SK-N-SH (cell line): Measurements from ENCODE around the gene KRTAP10-7. TPM values are rescaled to one million over a fixed set of nuclear protein-coding genes. Genes with fewer than 3 reads are reported as not detected.

ENCODE experiments used
- CTCF ChIA-PET: fragments of 300-600, 350-600 bp; formaldehyde crosslinking; extraction: SDS; loops from one replicate; lab custom pipeline; 2021; lab: Yijun Ruan, JAX
- POLR2A ChIA-PET: fragments of 350-600 bp; sonication (Branson Sonifier 250); formaldehyde crosslinking; extraction: SDS; loops from one replicate; lab custom pipeline; 2020; ENCODE audit warnings: antibody characterized with exemption, inconsistent platforms; lab: Yijun Ruan, JAX
- DNase-seq: peaks from one replicate; pipeline ENCODE4 v3.0.0; 2012
- H2AFZ ChIP-seq: fragments of 200-600 bp; sonication (generic); 2 replicates; pipeline ENCODE4 v1.8.1; 2016; ENCODE audit warnings: antibody characterized with exemption, mild to moderate bottlenecking, low read depth
- H3F3A ChIP-seq: fragments of 200-600 bp; sonication (generic); replicated peaks from 2 replicates; pipeline ENCODE3; 2016; ENCODE audit warnings: antibody characterized with exemption, mild to moderate bottlenecking; ENCODE audit not compliant: insufficient read depth
- H3K27ac ChIP-seq, 2 experiments: fragments of 200-500 bp in 1 of 2; fragments of 200-600 bp in 1 of 2; sonication (Bioruptor generic) in 1 of 2; sonication (generic), shearing (Covaris generic) in 1 of 2; 2 replicates each; pipeline versions ENCODE4 v1.5.1 to v1.6.1; 2014 to 2016; ENCODE audit warnings: low read depth in 2 of 2, inconsistent platforms in 1 of 2, low read length in 1 of 2, mild to moderate bottlenecking in 1 of 2, mixed read lengths in 1 of 2
- H3K27me3 ChIP-seq: fragments of 200-600 bp; sonication (generic), shearing (Covaris generic); 2 replicates; pipeline ENCODE4 v1.6.1; 2016; ENCODE audit warnings: mixed run types; ENCODE audit not compliant: insufficient read depth
- H3K36me3 ChIP-seq, 2 experiments: fragments of 200-500 bp in 1 of 2; fragments of 200-600 bp in 1 of 2; sonication (Bioruptor generic) in 1 of 2; sonication (generic) in 1 of 2; replicated peaks in 1 of 2; 2 replicates each; pipeline versions ENCODE3 to v1.5.1; 2014 to 2016; ENCODE audit warnings: low read length in 1 of 2, mild to moderate bottlenecking in 1 of 2; ENCODE audit not compliant: insufficient read depth in 2 of 2, control insufficient read depth in 1 of 2
- H3K4me1 ChIP-seq, 2 experiments: fragments of 200-500 bp in 1 of 2; fragments of 200-600 bp in 1 of 2; sonication (Bioruptor generic) in 1 of 2; sonication (generic), shearing (Covaris generic) in 1 of 2; 2 replicates each; pipeline versions ENCODE4 v1.5.1 to v1.6.1; 2014 to 2016; ENCODE audit warnings: low read depth in 1 of 2, low read length in 1 of 2, mixed run types in 1 of 2; ENCODE audit not compliant: insufficient read depth in 2 of 2, control insufficient read depth in 1 of 2
- H3K4me2 ChIP-seq: fragments of 200-600 bp; sonication (generic), shearing (Covaris generic); 2 replicates; pipeline ENCODE4 v1.6.1; 2017; ENCODE audit warnings: mixed run types
- H3K4me3 ChIP-seq, 2 experiments: fragments of 200-500 bp in 1 of 2; fragments of 200-600 bp in 1 of 2; sonication (Bioruptor generic) in 1 of 2; sonication (generic), shearing (Covaris generic) in 1 of 2; 2 replicates each; pipeline versions ENCODE4 v1.5.1 to v1.8.1; 2014 to 2016; ENCODE audit warnings: low read depth in 2 of 2, inconsistent platforms in 1 of 2, low read length in 1 of 2, mild to moderate bottlenecking in 1 of 2, mixed read lengths in 1 of 2, moderate library complexity in 1 of 2
- H3K79me2 ChIP-seq: fragments of 200-600 bp; sonication (generic); 2 replicates; pipeline ENCODE4 v1.8.1; 2017; ENCODE audit warnings: mild to moderate bottlenecking; ENCODE audit not compliant: insufficient read depth
- H3K9ac ChIP-seq: fragments of 200-600 bp; sonication (generic); 2 replicates; pipeline ENCODE4 v1.6.1; 2017; ENCODE audit warnings: mixed run types
- H3K9me2 ChIP-seq: fragments of 200-600 bp; sonication (generic); 2 replicates; pipeline ENCODE4 v1.6.1; 2017; ENCODE audit warnings: mixed run types
- H3K9me3 ChIP-seq: fragments of 200-600 bp; sonication (generic); 2 replicates; pipeline ENCODE4 v1.6.1; 2017; ENCODE audit warnings: mixed run types, mild to moderate bottlenecking, moderate library complexity
- H4K20me1 ChIP-seq: fragments of 200-600 bp; sonication (generic); 2 replicates; pipeline ENCODE4 v1.6.1; 2017; ENCODE audit warnings: mild to moderate bottlenecking, mixed run types; ENCODE audit not compliant: insufficient read depth
- CHD2 ChIP-seq: fragments of 150-350 bp; IDR thresholded peaks from 2 replicates; pipeline ENCODE4 v1.6.1; 2018; ENCODE audit warnings: low read length; ENCODE audit not compliant: partially characterized antibody
- ELF1 ChIP-seq: IDR thresholded peaks from 2 replicates; pipeline ENCODE4 v1.4.0; 2012
- EZH2phosphoT487 ChIP-seq: fragments of 200-600 bp; sonication (generic); IDR thresholded peaks from 2 replicates; pipeline ENCODE4 v1.6.1; 2017; ENCODE audit warnings: low read depth, mixed run types, mild to moderate bottlenecking, antibody characterized with exemption, moderate library complexity, borderline replicate concordance
- FOXJ3 ChIP-seq: sonication (generic); formaldehyde crosslinking; IDR thresholded peaks from 2 replicates; pipeline ENCODE4 v1.5.1; 2020; ENCODE audit warnings: mild to moderate bottlenecking, missing genetic modification reagents
- GABPA ChIP-seq: IDR thresholded peaks from 2 replicates; pipeline ENCODE4 v1.4.0; 2012; ENCODE audit warnings: low read depth, mild to moderate bottlenecking
- JUND ChIP-seq: IDR thresholded peaks from 2 replicates; pipeline ENCODE4 v1.4.0; 2012
- MXI1 ChIP-seq: IDR thresholded peaks from 2 replicates; pipeline ENCODE4 v1.6.1; 2012; ENCODE audit warnings: mild to moderate bottlenecking, low read depth, low read length, improper control_type of control experiment
- NRF1 ChIP-seq: IDR thresholded peaks from 2 replicates; pipeline ENCODE4 v1.6.1; 2012; ENCODE audit warnings: low read depth, mild to moderate bottlenecking, low read length
- RAD21 ChIP-seq: IDR thresholded peaks from 2 replicates; pipeline ENCODE4 v1.6.1; 2012; ENCODE audit warnings: mild to moderate bottlenecking, low read length
- RCOR1 ChIP-seq: fragments of 150-350 bp; IDR thresholded peaks from 2 replicates; pipeline ENCODE4 v1.6.1; 2017; ENCODE audit warnings: antibody characterized with exemption, low read length
- SIN3A ChIP-seq: IDR thresholded peaks from 2 replicates; pipeline ENCODE4 v1.6.1; 2012; ENCODE audit warnings: low read depth, mild to moderate bottlenecking, low read length, moderate library complexity, borderline replicate concordance
- TAF1 ChIP-seq: IDR thresholded peaks from 2 replicates; pipeline ENCODE4 v1.6.1; 2012; ENCODE audit warnings: low read depth, mild to moderate bottlenecking, low read length, moderate library complexity, borderline replicate concordance
- TEAD4 ChIP-seq: IDR thresholded peaks from 2 replicates; pipeline ENCODE4 v1.4.0; 2012; ENCODE audit warnings: mild to moderate bottlenecking, borderline replicate concordance; ENCODE audit not compliant: insufficient read depth
- WGBS: methylation state at CpG from one replicate; pipeline ENCODE4 v1.1.6; 2017; ENCODE audit warnings: low lambda C conversion rate; 5-methylcytosine and 5-hydroxymethylcytosine counted together
- polyA plus RNA-seq, 3 experiments: library from polyadenylated mRNA; depleted of rRNA; stranded (reverse); fragments of >200 nt; gene quantifications; 2 replicates each; pipeline ENCODE4 v1.2.3, GENCODE V29; 2012
- TF ChIP-seq, protein P1 (sequence below): fragments of 150-350 bp; IDR thresholded peaks from 2 replicates; pipeline ENCODE4 v1.6.1; 2016; ENCODE audit warnings: mild to moderate bottlenecking, low read depth, low read length
- TF ChIP-seq, protein P2 (sequence below): IDR thresholded peaks from 2 replicates; pipeline ENCODE4 v1.4.0; 2012; ENCODE audit warnings: low read depth
- TF ChIP-seq, protein P3 (sequence below): IDR thresholded peaks from 2 replicates; pipeline ENCODE4 v1.4.0; 2012; ENCODE audit warnings: low read depth, borderline replicate concordance
- TF ChIP-seq, protein P4 (sequence below): IDR thresholded peaks from 2 replicates; pipeline ENCODE4 v1.4.0; 2012; ENCODE audit warnings: low read depth, borderline replicate concordance
- TF ChIP-seq, protein P5 (sequence below): fragments of 150-350 bp; IDR thresholded peaks from 2 replicates; pipeline ENCODE4 v1.6.1; 2017; ENCODE audit warnings: antibody characterized with exemption, low read length, low read depth, borderline replicate concordance
- TF ChIP-seq, protein P6 (sequence below): IDR thresholded peaks from 2 replicates; pipeline ENCODE4 v1.6.1; 2012; ENCODE audit warnings: mild to moderate bottlenecking, low read depth, low read length, moderate library complexity

The KRTAP10-7 gene
- polyA plus RNA-seq, 1 of the 3 experiments (the other 2 are of a cell fraction): not detected

DNA sequence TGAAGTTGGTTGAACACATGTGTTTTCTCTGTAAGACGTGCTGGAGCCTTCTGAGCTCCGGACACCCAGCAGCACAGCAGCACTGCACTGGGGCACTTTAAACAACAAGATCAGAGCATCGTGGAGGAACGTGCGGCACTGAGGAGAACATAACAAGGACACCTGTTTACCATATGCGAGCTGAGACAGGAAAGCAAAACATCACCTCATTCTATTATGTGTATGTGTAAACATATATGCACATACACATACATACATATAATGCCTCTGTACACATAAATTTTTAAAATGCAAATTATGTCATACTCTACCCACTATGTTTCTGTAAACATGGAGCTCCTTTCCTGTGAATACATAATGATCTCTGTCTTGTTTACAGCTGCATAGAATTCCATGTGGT lies 4.9 kb upstream of the KRTAP10-7 start:
- peaks cover 8% of the 10 kb centered on the region; the same call in 1 of the 2 replicates for H3K27me3 ChIP-seq
- H3K9me2 ChIP-seq: no peaks in the 10 kb centered on the region
- ChIA-PET CTCF (interaction anchor here (1.7 kb wide), 1 partner anchor 15 kb away, joined by 5 read pairs; the partner anchor contains the start of gene KRTAP10-5), POLR2A (no interaction called here)
- H3K4me2 ChIP-seq: no peak overlapping the region
- H3K27ac ChIP-seq: no peak overlapping the region
- no peak overlapping the region for H3K9ac ChIP-seq
- H3K36me3 ChIP-seq: no peaks in the 10 kb centered on the region
- no peaks in the 10 kb centered on the region for H3K79me2 ChIP-seq
- no peaks in the 10 kb centered on the region for H3K9me3 ChIP-seq
- peaks cover 0 to 2% of the 10 kb centered on the region in 2 experiments; a peak in 1 of 4 replicates for H3K4me1 ChIP-seq
- no peaks in the 10 kb centered on the region for H3F3A ChIP-seq
- WGBS: 21% methylated on average over 5 of the region's 6 CpGs
- H2AFZ ChIP-seq: no peak overlapping the region
- no peak for DNase-seq
- TF ChIP-seq, protein P1, sequence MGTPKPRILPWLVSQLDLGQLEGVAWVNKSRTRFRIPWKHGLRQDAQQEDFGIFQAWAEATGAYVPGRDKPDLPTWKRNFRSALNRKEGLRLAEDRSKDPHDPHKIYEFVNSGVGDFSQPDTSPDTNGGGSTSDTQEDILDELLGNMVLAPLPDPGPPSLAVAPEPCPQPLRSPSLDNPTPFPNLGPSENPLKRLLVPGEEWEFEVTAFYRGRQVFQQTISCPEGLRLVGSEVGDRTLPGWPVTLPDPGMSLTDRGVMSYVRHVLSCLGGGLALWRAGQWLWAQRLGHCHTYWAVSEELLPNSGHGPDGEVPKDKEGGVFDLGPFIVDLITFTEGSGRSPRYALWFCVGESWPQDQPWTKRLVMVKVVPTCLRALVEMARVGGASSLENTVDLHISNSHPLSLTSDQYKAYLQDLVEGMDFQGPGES: no peak
- TF ChIP-seq, protein P2, sequence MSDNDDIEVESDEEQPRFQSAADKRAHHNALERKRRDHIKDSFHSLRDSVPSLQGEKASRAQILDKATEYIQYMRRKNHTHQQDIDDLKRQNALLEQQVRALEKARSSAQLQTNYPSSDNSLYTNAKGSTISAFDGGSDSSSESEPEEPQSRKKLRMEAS: no peak
- TF ChIP-seq SIN3A: no peak
- TF ChIP-seq MXI1: no peak
- TF ChIP-seq EZH2phosphoT487: no peak
- no peak for TF ChIP-seq FOXJ3 (CRISPR knock-in tag)
- TF ChIP-seq NRF1: no peak
- TF ChIP-seq ELF1: no peak
- no peak for TF ChIP-seq RAD21
- TF ChIP-seq JUND: no peak
- TF ChIP-seq, protein P3, sequence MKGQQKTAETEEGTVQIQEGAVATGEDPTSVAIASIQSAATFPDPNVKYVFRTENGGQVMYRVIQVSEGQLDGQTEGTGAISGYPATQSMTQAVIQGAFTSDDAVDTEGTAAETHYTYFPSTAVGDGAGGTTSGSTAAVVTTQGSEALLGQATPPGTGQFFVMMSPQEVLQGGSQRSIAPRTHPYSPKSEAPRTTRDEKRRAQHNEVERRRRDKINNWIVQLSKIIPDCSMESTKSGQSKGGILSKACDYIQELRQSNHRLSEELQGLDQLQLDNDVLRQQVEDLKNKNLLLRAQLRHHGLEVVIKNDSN: no peak
- TF ChIP-seq GABPA: no peak
- TF ChIP-seq, protein P4, sequence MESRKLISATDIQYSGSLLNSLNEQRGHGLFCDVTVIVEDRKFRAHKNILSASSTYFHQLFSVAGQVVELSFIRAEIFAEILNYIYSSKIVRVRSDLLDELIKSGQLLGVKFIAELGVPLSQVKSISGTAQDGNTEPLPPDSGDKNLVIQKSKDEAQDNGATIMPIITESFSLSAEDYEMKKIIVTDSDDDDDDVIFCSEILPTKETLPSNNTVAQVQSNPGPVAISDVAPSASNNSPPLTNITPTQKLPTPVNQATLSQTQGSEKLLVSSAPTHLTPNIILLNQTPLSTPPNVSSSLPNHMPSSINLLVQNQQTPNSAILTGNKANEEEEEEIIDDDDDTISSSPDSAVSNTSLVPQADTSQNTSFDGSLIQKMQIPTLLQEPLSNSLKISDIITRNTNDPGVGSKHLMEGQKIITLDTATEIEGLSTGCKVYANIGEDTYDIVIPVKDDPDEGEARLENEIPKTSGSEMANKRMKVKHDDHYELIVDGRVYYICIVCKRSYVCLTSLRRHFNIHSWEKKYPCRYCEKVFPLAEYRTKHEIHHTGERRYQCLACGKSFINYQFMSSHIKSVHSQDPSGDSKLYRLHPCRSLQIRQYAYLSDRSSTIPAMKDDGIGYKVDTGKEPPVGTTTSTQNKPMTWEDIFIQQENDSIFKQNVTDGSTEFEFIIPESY: no peak
- TF ChIP-seq CHD2: no peak
- TF ChIP-seq, protein P5, sequence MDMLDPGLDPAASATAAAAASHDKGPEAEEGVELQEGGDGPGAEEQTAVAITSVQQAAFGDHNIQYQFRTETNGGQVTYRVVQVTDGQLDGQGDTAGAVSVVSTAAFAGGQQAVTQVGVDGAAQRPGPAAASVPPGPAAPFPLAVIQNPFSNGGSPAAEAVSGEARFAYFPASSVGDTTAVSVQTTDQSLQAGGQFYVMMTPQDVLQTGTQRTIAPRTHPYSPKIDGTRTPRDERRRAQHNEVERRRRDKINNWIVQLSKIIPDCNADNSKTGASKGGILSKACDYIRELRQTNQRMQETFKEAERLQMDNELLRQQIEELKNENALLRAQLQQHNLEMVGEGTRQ: no peak
- TF ChIP-seq TEAD4: no peak
- no peak for TF ChIP-seq TAF1
- TF ChIP-seq, protein P6, sequence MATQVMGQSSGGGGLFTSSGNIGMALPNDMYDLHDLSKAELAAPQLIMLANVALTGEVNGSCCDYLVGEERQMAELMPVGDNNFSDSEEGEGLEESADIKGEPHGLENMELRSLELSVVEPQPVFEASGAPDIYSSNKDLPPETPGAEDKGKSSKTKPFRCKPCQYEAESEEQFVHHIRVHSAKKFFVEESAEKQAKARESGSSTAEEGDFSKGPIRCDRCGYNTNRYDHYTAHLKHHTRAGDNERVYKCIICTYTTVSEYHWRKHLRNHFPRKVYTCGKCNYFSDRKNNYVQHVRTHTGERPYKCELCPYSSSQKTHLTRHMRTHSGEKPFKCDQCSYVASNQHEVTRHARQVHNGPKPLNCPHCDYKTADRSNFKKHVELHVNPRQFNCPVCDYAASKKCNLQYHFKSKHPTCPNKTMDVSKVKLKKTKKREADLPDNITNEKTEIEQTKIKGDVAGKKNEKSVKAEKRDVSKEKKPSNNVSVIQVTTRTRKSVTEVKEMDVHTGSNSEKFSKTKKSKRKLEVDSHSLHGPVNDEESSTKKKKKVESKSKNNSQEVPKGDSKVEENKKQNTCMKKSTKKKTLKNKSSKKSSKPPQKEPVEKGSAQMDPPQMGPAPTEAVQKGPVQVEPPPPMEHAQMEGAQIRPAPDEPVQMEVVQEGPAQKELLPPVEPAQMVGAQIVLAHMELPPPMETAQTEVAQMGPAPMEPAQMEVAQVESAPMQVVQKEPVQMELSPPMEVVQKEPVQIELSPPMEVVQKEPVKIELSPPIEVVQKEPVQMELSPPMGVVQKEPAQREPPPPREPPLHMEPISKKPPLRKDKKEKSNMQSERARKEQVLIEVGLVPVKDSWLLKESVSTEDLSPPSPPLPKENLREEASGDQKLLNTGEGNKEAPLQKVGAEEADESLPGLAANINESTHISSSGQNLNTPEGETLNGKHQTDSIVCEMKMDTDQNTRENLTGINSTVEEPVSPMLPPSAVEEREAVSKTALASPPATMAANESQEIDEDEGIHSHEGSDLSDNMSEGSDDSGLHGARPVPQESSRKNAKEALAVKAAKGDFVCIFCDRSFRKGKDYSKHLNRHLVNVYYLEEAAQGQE: no peak
- no peak for TF ChIP-seq RCOR1
- no peaks in the 10 kb centered on the region for H4K20me1 ChIP-seq
- H3K4me3 ChIP-seq: no peak overlapping the region
